ENCODE measurements around the gene SLC5A4.

DNA sequence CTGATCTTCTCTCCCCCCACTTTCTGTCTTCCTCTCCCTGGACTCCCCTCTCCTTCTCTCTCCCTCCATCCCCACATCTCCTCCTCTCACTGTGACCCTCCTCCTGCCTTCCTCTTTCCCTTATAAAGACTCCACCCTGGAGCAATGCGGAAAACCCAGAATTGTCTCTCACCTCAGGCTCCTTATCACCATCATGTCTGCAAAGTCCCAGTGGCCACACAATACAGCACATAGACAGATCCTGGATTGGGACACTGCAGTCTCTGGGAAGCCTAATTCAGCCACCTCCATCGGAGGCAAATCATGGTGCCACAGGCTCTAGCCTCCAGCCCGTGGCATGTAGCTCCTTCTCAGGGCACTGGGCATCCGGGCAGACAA, 53.0 kb downstream of the SLC5A4 start:
- TF ChIP-seq SIN3A (IDR thresholded peaks at IDR 0.05; ENCODE audit: borderline replicate concordance, insufficient read depth, low read depth, low read length) = no peak
- TF ChIP-seq, protein P1, sequence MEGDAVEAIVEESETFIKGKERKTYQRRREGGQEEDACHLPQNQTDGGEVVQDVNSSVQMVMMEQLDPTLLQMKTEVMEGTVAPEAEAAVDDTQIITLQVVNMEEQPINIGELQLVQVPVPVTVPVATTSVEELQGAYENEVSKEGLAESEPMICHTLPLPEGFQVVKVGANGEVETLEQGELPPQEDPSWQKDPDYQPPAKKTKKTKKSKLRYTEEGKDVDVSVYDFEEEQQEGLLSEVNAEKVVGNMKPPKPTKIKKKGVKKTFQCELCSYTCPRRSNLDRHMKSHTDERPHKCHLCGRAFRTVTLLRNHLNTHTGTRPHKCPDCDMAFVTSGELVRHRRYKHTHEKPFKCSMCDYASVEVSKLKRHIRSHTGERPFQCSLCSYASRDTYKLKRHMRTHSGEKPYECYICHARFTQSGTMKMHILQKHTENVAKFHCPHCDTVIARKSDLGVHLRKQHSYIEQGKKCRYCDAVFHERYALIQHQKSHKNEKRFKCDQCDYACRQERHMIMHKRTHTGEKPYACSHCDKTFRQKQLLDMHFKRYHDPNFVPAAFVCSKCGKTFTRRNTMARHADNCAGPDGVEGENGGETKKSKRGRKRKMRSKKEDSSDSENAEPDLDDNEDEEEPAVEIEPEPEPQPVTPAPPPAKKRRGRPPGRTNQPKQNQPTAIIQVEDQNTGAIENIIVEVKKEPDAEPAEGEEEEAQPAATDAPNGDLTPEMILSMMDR (IDR thresholded peaks at IDR 0.05) = no peak
- no peak for TF ChIP-seq POLR2AphosphoS5 (IDR thresholded peaks at IDR 0.05; ENCODE audit: low read depth, low read length)
- TF ChIP-seq, protein P2, sequence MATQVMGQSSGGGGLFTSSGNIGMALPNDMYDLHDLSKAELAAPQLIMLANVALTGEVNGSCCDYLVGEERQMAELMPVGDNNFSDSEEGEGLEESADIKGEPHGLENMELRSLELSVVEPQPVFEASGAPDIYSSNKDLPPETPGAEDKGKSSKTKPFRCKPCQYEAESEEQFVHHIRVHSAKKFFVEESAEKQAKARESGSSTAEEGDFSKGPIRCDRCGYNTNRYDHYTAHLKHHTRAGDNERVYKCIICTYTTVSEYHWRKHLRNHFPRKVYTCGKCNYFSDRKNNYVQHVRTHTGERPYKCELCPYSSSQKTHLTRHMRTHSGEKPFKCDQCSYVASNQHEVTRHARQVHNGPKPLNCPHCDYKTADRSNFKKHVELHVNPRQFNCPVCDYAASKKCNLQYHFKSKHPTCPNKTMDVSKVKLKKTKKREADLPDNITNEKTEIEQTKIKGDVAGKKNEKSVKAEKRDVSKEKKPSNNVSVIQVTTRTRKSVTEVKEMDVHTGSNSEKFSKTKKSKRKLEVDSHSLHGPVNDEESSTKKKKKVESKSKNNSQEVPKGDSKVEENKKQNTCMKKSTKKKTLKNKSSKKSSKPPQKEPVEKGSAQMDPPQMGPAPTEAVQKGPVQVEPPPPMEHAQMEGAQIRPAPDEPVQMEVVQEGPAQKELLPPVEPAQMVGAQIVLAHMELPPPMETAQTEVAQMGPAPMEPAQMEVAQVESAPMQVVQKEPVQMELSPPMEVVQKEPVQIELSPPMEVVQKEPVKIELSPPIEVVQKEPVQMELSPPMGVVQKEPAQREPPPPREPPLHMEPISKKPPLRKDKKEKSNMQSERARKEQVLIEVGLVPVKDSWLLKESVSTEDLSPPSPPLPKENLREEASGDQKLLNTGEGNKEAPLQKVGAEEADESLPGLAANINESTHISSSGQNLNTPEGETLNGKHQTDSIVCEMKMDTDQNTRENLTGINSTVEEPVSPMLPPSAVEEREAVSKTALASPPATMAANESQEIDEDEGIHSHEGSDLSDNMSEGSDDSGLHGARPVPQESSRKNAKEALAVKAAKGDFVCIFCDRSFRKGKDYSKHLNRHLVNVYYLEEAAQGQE (IDR thresholded peaks at IDR 0.05; ENCODE audit: insufficient read depth in 1 of 2, low read depth in 2 of 2, low read length in 1 of 2) = no peak
